ENCODE measurements around the gene ARHGAP11A.

DNA sequence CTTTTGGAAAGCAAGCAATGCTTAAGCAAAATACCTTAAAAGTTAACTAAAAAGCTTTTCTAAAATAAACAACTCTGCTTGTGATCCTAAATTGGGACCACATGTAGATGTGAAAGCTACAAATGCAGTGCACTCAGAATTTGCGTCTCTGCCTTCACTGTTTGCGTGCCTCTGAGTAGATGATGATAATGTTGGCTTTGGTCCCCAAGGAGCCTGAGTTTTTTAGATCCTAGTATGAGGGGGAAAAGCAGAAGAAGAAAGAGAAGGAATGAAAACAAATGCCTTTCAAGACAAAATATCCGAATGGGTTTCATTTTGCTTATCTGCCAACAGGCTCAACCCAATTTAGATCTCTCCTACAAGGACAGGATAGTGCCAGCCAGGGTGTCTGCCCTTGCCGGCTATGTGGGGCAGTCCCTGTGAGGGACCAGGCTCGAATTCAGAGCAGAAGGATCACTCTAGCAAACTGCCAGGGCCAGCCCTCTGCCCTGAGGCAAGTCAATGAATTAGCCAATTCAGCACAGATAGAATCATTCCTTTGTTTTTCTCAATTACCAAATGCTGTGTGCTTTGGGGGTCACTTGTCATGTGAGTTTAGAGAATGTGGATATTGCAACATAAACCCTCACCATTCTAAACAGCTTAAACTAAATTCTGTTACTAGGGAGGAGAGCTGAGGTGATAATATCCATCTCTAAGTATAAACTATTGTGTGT is 54.8 kb downstream of the ARHGAP11A start:
- TF ChIP-seq, protein P1, sequence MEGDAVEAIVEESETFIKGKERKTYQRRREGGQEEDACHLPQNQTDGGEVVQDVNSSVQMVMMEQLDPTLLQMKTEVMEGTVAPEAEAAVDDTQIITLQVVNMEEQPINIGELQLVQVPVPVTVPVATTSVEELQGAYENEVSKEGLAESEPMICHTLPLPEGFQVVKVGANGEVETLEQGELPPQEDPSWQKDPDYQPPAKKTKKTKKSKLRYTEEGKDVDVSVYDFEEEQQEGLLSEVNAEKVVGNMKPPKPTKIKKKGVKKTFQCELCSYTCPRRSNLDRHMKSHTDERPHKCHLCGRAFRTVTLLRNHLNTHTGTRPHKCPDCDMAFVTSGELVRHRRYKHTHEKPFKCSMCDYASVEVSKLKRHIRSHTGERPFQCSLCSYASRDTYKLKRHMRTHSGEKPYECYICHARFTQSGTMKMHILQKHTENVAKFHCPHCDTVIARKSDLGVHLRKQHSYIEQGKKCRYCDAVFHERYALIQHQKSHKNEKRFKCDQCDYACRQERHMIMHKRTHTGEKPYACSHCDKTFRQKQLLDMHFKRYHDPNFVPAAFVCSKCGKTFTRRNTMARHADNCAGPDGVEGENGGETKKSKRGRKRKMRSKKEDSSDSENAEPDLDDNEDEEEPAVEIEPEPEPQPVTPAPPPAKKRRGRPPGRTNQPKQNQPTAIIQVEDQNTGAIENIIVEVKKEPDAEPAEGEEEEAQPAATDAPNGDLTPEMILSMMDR (IDR thresholded peaks at IDR 0.05 in 4 of 5, conservative IDR thresholded peaks at IDR 0.05 in 1 of 5) = no peak
- no peak for TF ChIP-seq POLR2A (IDR thresholded peaks at IDR 0.05)
